ENCODE results near the gene TFR2.

Gene TFR2

DNA sequence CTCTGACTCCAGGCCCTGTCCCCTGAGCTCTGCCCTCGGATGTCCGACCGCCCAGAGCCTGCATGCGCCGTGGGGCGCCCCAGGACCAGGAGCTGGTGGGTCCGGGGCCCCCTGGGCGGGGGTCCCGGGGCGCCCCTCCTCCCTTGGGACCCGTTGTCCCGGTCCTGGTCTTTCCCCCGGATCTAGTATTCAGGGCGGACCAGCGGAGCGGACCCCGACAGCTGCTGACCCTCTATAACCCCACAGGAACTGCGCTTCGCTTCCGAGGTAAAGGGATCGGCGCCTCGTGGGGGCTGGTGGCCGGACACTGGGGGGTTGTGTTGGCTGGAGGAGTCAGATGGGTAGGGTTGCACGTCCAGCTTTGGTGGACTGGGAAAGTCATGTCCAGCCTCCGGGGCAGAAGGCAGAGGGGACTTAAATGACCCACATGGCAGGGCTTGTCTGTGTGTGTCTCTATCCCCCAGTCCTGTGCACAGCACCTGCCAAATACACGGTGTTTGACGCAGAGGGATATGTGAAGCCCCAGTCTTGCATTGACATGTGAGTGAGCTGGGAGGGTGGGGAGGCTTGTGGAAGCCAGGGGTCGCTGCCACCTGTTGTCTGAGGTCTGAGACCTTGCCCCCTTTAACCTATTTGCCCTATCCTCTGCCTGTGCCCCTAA, 28.5 kb downstream of the TFR2 start:
- no peak for FAIRE-seq

DNA sequence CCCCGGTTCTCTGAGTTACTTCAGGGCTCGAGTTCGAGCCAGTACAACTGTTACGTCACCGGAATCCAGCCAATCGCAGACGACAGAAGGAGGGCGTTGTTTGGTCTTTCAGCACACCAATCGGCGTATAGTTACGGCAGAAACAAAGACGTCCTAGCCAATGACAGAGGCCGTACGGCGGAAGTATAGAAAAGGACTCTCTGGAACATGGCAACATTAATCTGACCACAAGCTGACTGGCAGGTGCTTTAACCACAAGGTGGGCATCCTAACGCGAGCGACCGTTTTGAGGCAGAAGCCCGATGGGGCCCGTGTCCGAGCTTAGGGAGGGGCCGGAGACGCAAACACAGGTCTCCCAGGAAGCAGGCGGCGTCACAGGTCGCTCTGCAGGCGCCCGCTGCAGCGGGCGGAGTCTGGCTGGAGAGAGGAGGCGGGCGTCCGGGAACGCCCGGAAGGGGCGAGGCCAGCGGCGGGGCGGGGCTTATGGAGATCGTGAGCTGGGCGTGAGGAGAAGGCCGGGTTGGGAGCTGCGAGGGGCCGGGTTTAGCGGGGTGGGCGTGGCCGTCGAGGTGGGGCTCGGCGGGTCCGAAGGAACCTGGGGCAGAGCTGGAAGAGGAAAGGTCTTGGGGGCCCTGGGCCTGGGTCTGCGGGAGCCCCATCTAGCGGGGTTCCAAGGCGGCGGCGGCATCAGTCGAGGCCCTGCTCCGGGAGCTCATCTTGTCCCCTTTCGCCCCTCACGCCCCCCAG, 29.2 kb downstream of the TFR2 start, which contains the start of gene MOSPD3:
Gene MOSPD3 (plus strand): TSS at position 558 of the 747 bp plus-strand sequence. CDS start 252 bp downstream, outside the sequence.
- peak; percentile 99 for FAIRE-seq

DNA sequence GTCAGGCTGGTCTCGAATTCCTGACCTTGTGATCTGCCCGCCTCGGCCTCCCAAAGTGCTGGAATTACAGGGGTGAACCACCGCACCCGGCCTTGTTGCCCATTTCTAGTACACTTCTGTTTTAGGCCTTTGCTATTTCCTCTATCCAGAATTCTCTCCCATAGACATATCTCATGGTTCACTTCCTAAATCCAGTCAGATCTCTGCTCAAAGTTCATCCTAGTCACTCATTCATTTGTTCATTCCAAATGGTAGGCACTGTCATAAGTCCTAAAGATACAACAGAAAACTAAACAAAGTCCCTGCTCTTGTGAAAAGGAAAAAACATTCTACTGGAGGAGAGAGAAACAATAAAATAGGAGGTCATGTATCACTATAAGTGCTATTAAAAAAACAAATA, 31.4 kb downstream of the TFR2 start:
- no peak for FAIRE-seq

DNA sequence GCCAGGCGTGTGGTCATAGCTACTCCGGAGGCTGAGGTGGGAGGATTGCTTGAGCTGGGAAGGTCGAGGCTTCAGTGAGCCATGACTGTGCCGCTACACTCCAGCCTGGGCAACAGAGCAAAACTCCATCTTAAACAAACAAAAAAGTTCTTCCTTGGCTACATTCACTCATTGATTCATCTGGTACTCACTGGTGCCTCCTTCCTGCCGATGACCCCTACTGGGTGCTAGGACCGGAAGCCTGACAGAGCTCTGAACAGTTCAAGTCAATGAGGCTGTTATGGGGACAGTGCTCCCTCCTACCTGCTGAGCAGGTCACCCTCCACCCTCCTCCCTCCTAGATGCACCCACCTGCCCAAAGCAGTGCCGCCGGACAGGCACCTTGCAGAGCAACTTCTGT, 34.2 kb downstream of the TFR2 start:
- FAIRE-seq, result no peak

DNA sequence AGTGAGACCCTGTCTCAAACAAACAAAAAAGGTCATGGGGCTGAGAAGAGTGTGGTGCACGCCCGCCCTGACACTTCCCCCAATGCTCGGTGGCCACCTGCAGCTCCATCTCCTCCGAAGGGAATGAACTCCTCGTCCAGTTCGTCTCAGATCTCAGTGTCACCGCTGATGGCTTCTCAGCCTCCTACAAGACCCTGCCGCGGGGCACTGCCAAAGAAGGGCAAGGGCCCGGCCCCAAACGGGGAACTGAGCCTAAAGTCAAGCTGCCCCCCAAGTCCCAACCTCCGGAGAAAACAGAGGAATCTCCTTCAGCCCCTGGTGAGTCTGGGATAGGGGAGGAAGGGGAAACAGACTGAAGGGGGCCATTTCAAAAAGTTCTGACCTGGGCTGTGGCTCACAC, 35.0 kb downstream of the TFR2 start:
- FAIRE-seq, result no peak

DNA sequence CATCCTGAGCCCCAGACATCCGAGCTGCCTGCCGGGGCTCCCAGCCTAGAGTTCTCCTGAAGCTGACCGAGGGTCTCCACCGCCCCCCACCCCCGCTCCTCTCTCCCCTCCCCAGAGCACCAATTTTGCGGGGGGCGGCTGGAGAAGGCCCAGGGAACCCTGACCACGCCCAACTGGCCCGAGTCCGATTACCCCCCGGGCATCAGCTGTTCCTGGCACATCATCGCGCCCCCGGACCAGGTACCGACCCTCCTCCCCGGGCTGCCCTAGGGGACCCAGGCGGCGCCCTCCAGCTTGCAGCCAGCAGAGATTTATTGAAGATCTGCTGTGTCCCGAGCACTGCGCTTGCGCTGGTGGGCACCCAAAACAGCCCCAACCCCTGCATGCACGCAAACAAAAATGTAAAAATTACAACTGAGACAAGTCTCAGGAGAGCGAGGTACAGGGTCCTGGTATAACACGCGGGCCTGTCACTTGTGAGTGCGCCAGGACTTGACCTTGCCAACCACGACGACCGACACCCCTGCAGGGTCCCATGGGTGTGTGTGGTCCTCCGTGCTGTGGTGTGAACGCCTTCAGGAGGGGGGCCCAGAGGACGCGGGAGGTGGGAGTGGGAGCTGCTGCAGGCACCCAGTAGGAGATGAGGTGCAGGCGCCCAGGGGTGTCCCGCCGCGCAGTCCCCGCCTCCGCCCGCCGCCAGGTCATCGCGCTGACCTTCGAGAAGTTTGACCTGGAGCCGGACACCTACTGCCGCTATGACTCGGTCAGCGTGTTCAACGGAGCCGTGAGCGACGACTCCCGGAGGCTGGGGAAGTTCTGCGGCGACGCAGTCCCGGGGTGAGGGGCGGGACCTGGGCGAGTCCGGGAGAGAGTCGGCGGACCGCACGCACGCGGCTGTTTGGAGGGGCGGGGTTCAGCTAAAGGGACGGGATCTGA, 36.1 kb downstream of the TFR2 start:
- FAIRE-seq, result no peak

DNA sequence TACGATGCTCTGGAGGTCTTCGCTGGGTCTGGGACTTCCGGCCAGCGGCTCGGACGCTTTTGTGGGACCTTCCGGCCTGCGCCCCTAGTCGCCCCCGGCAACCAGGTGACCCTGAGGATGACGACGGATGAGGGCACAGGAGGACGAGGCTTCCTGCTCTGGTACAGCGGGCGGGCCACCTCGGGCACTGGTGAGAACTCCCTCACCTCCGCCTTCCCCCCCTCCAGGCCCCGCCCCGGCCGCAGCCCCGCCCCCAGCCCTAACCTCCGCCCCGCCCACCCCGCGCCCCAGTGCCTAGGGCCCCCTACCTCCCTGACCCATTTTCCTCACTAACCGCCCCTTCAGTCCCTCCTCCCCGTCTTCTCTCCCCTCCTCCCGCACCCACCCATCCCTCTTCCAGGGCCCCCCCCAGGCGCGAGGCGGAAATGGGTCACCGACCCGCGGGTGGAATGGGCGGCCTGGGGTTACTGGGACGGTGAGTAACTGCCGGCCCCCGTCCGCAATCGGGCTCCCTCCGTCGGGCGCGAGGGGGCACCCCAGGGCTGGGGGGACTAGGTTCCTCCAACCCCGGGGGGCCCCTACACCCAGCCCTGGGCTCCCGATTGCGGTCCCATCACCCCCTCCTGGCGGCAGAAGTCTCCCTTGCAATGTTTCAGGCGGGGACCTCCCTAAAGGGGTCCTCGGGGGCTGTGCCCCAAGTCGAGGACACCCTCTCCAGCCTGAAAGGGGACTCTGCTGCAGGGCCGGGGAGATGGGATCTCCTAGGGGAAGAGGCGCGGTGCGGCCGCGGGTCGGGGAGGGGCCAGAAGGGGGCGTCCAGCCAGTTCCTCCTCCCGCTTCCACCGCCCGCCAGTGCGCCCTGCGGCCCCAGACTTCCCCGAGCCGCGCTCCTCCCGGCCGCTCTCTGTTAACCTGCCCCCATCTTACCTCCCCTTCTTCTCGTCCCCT, 37.0 kb downstream of the TFR2 start:
- no peak for FAIRE-seq

DNA sequence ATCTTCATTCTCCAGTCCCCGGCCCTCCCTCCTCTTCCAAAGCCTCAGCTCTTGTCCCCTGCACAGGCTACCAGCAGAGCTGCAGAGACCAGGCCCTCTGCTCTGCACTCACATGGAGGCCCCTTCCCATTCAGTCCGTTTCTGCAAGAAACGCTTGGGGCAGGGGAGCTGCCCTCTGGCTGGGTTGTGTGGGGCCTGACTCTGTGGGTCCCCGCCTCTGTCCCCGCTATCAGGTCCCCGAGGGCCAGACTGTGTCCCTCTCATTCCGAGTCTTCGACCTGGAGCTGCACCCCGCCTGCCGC, 37.7 kb downstream of the TFR2 start:
- FAIRE-seq, result no peak

DNA sequence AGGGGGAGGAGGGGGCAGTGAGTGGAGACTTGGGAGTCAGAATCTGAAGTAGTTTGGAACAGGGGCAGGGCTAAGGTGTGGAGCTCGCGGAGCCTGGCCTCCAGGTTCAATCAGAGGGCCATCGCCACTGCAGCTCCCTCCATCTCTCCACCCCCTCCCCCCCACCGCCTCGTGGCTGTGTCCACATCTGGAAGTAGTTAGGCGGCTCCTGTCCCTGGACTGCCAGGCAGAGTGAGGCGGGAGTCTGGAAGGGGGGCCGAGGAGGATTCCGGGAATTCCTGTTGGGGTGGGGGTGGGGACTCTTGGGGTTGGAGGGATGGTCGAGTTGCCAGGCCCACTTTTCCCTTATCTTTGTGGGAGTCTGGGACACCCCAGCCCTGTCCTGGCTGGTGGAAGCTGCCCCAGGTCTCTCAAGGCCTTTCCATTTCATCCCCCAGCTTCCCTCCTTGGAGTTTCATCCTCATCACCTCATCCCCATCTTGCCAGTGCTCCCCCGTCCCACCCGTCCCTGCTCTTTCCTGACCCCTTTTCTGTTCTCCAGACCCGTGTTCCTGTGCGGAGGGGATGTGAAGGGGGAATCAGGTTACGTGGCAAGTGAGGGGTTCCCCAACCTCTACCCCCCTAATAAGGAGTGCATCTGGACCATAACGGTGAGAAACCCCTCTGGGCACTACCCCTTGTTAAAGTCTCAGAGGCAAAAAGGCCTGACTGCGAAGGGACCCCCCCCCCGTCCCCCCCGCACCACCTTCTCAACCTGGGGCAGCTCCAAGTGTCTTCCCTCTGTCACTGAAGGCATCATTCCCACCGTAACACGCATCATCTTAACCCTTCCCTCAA, 38.2 kb downstream of the TFR2 start:
- FAIRE-seq, result no peak

DNA sequence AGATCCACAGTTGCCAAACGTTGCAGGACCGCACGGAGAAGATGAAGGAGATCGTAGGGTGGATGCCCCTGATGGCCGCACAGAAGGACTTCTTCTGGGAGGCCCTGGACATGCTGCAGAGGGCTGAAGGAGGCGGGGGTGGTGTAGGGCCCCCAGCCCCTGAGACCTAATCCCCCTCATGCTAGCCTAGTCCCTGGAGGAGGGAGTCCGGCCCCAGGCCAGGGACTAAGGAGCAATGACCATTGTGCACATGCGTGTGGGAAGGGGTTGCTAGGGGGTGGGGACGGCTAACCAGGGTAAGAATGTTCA, 40.7 kb downstream of the TFR2 start:
- FAIRE-seq, result no peak

DNA sequence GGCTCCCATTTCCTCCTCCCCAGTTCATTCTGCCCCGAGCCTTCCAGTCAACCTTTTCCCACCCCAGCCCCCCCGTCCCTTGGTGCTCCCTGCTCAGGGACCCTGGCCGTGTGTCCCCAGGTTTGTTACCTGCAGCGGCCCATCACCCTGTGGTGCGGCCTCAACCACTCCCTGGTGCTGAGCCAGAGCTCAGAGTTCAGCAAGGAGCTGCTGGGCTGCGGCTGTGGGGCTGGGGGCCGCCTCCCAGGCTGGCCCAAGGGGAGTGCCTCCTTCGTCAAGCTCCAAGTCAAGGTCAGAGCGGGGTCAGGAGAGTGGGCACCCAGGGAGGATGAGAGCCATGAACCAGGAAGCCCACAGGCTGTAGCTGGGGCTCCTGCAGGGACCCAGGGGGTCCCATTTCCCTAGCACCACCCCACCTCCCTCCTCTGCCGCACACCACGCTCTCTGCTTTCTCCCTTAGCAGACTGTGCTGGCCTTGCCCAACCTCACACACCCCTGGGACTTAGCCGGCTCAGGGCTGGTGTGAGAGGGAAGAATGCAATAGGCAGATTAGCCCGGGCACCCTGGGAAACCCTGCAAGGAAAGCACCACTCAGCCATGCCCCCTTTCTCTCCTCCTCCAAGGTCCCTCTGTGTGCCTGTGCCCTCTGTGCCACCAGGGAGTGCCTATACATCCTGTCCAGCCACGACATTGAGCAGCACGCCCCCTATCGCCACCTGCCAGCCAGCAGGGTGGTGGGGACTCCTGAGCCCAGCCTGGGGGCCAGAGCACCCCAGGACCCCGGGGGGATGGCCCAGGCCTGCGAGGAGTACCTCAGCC, 41.2 kb downstream of the TFR2 start:
- FAIRE-seq, result no peak

DNA sequence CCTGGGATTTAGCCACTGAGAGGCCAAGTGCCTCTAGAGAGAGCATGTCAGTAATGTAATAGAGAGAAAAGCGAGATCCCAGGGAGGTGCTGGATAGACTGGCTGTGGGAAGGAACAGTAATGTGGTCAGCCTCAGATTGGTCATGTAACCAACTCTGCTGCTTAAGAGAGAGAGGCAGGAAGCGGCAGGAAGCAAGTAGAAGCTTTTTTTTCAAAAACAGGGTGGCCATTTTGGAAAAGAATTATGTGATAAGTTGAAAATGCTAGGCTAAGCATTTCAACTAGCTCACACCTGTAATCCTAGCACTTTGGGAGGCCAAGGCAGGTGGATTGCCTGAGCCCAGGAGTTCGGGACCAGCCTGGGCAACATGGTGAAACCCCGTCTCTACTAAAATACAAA, 42.9 kb downstream of the TFR2 start:
- FAIRE-seq, result no peak

DNA sequence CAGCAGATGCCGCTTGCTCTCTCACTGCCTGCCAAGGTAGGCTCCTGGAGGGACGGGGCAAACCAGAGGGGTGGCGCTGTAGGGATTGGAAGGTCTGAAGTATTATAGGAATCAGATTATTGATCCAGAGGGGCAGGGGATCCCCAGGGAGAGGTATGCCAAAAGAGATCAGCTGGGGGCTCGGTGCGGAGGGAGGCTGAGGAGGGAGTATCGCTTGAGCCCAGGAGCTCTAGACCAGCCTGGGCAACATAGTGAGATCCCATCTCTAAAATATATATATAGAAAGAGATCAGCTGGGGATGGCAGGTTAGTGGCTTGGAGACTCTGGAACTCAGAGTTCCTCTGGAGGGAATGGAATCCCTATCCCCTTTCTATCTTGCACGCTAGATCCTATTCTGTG, 46.2 kb downstream of the TFR2 start:
- no peak for FAIRE-seq

DNA sequence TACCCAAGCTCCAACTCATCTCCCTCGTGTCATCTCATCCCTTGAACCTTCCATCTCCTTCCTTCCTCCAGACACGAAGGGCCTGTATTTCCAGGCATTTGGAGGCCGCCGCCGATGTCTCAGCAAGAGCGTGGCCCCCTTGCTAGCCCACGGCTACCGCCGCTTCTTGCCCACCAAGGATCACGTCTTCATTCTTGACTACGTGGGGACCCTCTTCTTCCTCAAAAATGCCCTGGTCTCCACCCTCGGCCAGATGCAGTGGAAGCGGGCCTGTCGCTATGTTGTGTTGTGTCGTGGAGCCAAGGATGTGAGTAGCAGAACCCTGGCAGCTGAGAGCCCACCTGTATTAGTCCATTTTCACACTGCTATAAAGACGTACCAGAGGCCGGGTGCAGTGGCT, 49.8 kb downstream of the TFR2 start:
- no peak for FAIRE-seq

DNA sequence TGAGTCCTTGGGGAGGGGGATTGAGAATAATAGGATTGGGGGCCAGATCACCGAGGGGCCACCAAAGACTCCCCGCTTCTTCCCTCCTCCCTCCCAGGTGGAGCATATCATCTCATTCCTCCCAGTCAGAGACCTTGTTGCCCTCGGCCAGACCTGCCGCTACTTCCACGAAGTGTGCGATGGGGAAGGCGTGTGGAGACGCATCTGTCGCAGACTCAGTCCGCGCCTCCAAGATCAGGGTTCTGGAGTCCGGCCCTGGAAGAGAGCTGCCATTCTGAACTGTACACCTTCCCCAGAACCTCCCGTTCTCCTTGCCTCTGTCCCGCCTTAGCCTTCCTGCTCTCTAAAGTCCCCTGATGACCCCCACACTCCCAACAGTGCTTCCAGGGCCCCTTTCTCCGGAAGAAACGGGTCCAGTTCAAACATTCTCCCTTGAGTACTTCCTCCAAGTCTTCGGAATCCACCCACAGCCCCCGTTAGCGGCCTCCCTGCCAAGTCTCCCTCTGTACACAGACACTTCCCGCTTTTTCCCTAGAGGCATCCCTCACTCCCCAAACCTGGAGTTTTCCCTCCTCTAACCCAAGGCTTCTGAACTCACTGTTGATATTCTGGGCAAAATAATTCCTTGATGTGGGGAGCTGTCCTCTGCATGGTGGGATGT, 51.1 kb downstream of the TFR2 start:
- no peak for FAIRE-seq

DNA sequence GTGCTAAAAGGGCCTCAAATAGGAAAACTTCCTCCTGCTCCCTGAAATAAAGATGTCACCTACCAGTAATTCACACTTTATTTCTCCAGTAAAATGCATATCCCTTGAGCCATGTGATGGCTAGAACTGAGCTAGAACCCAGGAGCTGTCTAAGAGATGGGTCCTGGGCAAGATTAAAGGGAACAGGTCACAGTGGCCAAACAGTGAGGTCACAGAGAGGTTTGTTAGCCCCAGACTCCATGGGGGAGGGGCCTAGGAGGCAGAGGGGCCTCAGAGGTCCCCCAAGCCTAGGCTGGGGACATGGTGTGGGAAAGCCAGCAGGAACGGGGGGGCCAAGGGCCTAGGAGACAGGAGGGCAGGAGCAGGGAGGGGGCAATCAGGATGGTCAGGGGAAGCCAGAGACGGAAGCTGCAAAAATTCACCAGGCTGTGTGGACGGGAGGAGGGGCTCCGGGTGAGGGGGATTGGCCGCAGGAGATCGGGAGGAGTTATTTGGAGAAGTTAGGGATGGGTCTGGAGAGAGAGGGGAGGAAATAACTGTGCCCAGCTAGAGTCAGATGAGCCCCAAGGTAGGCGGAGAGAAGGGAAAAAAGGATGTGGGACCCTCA, 51.9 kb downstream of the TFR2 start:
- FAIRE-seq, result no peak

DNA sequence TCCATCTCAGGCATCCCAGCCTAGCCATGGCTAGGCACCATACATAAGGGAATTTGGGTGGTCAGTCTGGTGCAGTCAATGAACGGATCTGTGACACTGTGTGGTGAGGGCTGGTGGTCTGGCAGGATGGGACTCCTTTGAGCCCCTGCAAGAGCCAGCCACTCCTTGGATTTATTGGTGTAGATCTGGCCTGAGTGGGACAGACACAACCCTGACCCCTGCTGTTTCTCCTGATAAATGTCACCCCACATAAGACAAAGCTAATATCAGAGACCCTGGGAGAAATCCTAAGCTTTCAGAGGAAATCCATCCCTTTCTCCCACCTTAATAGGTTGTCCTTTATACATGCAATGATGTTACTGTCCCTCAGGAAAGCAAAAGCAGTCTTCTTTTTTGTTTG, 52.9 kb downstream of the TFR2 start:
- no peak for FAIRE-seq

DNA sequence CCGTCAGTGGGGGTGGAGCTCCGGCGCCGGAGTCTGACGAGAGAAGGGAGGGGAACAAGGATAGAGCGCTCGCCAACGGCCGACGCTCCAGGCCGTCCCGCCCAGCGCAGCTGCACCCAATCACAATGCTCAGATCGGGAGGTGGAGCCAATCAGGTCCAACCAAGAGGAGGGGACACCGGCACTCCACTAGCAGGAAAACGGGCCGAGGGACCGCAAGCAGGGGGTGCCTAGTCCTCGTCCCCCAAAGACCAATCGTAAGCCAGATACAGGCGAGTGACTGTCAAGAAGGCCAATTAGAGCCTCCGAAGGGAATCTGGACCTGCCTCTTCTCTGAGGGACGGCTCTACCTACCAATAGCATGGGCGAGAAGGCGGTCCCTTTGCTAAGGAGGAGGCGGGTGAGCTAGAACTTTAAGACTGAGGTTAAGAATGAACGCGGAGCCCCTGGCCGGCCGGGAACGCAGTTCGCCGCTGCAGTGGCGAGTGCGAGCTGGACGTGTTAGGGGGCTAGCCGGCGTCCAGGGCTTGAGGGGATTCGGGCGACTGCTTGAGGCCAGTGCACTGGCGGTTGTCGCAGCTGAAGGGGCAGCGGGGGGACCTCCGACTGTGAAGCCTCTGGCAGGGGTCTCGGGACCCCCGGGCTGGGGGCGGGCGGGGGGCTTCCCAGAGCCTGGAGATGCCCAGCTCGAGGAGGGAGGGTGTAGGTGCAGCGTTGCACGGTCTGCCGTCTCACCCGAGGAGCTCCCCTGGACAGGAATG, 54.9 kb downstream of the TFR2 start, which contains the start of gene FBXO24:
Gene FBXO24 (plus strand): TSS at position 63 of the 760 bp plus-strand sequence. CDS start 298 bp downstream, at position 361.
- FAIRE-seq, result peak; percentile 100
